ENCODE results near the gene ADCY7.

The ADCY7 gene

DNA sequence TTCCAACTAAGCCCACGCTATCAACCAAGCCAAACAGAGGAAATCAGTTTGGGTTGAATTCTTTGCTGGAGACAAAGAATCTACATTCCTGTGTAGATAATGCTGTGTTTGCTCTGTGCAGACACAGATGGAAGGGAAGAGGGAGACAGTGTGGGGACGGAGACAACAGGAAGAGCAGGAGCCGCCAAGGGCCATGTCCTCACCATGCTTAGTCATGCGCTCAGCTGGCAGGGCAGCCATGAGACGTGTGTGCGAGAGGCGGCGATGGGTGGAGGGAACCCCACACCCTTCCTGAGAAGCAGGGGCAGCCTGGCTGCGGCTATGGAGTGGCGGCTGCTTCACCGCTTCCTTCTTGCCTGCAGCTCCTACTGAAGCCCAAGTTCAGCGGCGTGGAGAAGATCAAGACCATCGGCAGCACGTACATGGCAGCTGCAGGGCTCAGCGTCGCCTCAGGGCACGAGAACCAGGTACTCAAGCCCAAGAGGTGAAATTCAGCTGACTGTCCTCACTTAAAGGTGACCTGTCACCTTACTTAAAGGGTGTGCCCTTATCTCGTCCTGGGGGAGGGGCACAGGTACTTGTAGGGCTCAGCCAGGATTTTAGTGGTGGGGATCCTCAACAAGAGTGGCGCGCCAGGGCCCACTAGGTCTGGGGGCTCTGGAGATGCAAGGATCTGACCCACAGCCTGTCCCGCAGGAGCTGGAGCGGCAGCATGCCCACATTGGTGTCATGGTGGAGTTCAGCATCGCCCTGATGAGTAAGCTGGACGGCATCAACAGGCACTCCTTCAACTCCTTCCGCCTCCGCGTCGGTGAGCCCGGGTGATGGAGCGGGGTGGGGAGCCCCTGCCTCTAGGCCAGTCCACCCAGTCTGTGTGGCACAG is 47.5 kb downstream of the ADCY7 start:
- DNase-seq (ENCODE audit: low read depth): no peak

DNA sequence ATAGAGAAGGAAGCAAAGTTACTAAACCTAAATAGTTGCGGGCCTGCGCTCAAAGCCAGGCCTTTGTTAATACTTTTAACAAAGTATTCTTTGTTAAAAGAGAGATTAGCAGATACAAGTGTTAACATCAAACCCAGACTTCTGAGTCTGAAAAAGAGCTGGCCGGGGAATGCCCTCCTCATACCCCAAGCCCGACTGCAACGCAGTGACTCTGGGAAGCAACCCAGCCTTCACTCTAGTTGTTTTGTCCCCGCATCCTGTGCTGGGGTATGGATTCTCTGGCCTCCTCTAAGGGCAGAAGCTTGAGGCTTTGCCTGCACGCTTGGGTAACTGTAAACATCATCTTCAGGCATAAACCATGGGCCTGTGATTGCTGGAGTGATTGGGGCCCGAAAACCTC is 48.3 kb downstream of the ADCY7 start:
- DNase-seq (ENCODE audit: low read depth): no peak

DNA sequence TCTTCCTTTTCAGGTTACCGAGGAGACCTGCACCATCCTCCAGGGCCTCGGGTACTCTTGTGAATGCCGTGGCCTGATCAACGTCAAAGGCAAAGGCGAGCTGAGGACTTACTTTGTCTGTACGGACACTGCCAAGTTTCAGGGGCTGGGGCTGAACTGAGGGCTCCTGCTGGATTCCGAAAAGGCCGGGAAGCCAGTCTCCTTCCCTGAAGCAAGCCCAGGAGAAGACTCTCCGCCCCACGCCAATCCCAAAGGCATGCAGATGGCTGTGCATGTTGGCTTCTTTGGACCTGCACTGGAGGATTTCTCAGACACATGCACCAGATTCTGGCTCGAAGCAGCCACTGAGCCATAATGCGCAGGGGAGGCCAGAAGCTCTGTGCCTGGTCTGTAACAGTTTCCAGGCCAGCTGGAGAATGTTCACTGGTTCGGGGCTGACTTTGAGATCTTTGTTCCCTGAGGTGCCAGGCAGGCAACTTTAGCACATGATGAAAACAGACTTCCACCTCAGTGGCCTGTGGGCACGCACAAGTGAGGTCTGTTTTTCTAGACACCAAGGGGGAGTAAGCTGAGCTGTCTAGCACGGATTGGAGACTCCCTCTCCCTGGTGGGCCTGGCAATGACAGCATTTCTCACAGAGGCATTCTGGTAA is 49.1 kb downstream of the ADCY7 start:
- DNase-seq (ENCODE audit: low read depth): no peak

DNA sequence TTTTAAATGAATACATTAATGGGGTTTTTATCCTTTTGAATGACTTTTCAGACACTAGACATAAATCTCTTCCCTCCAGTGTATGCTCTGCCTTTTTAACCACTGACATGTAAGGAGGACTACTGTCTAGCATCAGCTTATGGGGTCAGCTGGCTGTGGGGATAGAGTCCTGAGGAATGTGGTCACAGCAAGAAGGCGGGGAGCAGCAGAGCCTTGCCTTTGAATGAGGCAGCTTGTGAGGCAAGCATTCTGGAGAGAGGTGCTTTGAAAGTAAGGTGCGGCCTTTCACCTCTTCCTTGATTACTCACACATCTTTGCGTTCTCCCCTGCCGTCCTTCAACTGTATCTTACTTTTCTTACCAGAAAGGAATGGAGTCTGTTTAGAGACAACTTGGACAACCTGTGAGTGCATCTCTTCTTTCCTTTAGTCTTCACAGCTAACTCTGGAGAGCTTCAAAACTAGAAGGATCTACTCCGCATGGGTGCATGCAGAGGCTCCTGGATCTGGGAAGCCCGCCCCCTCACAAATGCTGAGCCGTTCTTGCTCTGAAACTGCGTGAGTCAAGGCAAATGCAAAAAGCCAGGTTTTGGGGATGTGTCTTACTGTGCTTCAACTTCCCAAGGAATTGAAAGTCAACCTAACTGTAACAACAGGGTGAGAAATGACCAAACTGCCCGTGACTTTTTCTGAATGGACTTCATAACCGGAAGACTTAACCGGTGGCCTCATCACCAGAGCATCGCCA is 49.9 kb downstream of the ADCY7 start:
- DNase-seq (ENCODE audit: low read depth): no peak

DNA sequence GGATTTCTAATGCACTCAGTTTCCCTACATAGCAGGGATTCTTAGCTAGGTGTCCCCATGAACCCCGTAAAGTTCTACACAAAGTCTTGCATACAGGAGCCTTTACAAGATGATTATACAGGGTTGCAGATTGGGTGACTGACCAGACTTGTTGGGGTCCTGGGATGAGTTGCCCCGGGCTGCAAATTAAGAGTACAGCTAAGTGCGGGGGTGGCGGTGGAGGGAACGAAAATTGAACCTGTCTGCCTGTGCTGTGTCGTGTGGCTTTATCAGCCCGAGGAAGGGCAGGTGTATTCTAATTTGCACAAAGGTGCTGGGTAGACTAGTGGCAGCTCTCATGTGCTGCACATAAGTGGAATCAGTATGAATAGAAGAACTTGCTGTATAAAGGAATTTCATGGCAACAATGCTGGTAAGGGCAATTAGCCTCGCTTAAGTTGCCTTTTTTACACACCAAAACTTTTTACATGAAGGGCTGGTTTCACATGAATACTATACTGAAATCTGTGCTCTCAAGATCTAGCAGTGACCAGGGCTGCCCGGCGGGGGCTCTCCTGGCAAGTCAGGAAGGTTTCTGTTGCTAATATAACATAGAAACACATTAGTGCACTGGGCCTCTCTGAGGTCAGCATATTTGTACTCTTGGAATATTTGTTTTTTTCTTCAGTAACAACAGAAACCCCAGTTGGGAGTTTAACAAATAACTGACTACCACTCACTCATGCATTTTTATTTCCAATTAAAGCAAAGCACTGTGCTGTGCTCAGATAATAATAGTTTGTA is 50.7 kb downstream of the ADCY7 start:
- no peak for DNase-seq (ENCODE audit: low read depth)

DNA sequence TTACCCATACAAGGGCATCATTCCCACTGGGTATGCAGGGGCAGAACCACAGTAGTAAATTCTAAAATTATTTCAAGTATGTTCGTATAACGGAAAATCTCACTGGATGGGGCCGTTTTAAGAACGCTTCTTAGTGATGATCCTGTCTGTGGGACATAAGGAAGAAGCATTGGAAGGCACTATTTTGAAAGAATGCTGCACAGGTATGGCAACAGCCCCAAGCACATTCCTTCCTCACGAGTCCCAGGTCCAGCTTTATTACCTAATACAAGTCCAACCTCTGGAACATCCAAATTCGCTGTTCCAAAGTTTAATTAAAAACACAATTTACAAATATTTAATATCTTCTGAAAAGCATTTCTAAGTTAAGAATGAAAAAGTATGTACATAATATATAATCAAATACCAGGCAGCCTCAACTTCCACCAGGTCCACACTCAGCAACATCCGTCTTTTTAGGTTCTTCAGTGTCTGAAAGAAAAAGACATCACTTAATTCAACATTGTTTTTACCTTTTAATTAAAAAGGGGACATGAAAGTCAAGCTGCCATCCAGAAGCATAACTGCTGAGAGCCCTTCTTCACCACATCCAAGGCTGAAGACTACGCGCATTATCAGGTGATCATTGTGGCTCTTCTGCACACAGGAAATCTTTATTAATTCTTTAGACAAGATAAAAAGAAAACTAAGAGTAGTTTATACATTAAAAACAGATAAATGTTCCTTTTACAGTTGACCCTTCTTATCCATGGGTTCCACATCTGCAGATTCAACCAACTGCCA is 52.6 kb downstream of the ADCY7 start:
- no peak for DNase-seq (ENCODE audit: low read depth)

DNA sequence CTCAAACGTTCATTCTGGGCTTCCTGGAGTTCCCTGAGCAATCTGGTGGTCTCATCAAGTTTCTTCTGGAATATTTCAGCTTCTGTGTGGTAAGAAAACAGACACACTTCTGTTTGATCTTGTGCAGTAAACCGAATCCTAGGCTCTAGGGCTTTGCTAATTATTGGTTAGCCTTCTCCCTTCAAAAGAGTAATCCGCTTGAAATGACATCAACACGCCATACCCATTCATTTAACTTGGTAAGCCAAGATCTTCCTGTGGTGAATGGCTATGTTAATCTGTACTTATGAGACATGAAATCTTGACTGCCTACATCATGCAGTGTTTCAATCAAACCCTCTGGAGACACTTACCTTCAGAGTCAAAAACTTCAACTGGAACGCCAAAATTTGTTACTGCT is 54.0 kb downstream of the ADCY7 start:
- no peak for DNase-seq (ENCODE audit: low read depth)

DNA sequence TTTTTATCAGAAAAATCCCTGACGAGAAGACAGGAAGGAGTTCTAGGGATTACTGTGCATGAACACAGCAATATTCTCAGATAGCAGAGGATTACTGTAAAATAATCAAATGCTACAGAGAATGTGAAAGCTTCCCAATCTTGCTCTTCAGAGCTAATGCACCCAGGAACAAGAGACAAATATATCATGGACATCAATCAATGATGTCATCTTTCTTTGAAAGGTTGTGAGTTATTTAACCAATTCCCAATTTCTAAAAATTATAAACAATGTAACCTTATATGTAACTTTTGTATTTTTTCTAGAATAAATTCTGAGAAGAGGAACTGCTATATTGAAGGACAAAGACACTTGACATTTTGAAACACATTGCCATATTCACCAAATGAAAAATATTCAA is 56.0 kb downstream of the ADCY7 start:
- DNase-seq (ENCODE audit: low read depth): no peak

DNA sequence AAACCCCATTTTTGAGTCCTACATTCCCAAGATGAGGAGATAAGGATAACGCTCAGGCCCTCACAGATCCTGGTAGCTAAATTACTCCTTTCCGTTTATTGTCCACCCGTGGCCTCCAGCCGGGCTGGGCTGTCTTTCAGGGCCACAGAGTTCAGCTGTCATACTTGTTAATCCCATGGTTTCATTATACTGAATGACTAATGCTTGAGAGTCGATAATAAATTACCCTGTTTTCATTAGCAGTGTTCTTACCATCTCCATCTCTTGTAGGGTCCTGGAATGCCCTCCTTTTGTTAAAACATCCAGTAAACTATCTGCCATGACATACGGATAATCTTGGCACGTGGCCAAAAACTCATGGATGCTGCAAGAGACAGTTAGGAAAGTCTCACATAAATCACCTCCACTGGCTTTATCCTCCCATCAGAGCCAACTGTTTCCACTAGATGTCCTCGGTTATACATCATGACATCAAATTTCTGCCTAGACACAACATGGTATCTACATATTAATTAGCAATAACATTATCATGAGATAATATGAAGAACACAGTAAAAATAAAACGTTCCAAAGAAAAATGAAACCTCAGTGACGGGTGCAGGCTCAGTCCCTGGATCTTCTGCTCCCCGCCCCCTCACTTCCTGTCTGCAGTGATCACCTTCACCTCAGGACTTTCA is 57.1 kb downstream of the ADCY7 start:
- no peak for DNase-seq (ENCODE audit: low read depth)

DNA sequence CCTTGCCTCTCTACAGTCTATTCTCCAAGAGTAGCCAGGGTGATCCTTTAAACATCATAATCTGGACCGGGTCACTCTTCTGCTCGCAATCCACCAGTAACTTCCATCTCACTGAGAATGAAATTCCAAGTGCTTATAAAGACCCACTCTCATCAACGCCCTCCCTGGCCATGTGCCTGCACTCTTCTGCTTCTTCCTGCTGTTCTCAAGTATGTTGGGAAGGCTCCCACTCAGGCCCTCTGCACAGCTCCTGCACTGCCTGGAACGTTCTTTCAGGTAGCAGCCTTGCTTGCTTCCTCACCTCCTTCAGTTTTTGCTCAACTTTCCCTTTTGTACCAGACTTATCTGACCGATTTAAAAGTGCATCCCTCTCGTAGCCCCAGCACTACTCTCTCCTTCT is 58.0 kb downstream of the ADCY7 start:
- no peak for DNase-seq (ENCODE audit: low read depth)

DNA sequence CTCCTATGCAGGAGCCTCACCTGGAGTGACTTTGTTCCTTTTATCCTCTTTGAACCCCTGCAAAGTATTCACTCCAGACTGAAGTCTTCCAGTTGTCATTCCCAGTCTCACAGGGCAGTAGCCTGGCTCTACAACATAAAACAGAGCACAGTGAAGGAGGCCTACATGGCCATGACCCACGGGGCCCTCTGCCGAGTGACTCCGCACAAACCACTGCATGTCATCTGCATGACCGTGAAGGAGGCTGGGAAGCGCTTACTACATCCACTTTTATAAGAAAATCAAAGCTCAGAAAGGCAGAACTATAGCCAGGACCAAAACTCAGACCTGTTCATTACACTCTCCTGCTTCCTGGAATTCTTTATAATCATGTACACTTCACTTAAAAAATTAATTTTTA is 59.9 kb downstream of the ADCY7 start:
- no peak for DNase-seq (ENCODE audit: low read depth)

DNA sequence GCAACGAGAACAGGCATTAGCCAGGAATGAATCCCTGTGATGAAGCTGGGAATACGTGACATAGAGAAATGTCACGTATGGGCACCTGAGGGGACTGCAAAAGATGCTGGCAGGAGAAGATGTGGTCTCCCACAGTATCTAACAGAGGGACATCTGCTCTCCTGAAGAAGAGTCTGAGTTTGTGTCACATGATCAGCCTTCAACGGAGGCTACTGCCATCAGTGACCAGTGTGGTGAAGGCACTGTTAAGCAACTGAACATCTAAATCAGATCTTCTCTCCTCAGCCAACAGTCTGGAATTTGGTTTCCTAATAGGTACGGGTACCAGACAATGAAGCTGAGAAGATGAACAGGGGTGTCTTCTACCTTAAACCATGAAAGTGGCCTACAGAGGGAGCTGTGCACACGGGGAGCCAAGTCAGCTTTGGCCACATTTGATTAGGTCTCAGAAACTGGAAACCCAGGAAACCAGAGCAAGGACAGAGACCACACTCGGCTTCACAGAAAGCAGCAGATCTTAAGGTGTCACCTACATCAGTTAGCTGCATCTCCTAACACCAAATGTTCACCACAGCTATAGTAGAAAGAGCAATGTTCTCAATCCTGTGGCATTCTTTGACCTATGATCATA is 60.6 kb downstream of the ADCY7 start:
- no peak for DNase-seq (ENCODE audit: low read depth)

DNA sequence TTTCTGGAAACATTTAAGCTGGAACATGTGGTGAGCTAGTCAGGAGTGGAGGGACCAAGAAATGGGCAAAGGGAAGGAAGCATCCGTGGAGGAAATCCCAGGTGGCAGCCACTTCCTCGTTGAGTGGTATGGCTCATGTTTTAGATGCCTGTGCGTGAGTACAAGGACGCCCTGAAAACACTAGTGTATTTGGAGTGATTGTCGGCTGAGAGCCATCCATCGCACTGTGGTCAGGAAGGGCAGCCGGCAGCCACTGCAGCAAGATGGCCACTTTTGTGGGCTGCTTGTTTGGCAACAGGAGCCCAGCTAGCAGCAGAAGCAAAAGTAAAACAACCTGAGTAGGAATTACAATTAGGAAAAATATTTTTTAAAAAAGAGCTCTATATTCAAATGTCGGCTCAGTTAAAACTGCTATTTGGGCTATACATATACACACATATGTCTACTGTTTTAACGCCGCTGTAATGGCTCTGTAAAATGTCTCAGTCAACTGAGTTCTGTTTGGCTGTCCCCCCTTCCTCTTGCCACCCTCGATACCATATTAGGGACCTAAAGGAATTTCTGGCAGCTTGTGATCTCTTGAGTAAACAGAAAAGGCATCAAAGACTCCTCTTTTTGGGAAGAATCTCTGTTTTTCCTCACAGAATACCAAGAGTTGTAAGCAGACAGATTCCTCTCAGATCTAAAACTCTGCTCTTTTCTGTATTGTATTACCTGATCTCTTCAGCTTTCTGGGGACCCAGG is 63.3 kb downstream of the ADCY7 start:
- no peak for DNase-seq (ENCODE audit: low read depth)

DNA sequence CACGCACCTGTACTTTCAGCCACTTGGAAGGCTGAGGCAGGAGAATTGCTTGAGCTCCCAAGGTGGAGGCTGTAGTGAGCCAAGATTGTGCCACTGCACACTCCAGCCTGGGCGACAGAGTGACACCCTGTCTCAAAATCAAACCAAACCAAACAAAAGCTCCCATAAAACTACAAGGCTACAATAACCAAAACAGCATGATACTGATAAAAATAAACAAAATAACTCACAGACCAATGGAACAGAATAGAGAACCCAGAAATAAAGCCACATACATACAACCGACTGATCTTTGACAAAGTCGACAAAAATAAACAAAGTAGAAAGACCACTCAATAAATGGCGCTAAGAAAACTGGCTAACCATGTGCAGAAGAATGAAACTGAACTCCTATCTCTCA is 65.2 kb downstream of the ADCY7 start:
- no peak for DNase-seq (ENCODE audit: low read depth)

DNA sequence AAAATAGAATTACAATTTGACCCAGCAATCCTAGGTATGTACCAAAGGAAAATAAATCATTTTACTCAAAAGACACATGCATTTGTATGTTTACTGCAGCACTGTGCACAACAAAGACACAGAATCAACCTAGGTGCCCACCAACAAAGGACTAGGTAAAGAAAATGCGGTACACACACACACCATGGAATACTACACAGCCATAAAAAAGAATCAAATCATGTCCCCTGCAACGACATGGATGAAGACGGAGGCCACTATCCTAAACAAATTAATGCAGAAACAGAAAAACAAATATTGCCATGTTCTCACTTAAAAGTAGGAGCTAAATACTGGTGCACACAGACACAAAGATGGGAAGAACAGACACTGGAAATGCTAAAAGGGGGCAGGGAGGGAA is 66.2 kb downstream of the ADCY7 start:
- DNase-seq (ENCODE audit: low read depth): no peak

DNA sequence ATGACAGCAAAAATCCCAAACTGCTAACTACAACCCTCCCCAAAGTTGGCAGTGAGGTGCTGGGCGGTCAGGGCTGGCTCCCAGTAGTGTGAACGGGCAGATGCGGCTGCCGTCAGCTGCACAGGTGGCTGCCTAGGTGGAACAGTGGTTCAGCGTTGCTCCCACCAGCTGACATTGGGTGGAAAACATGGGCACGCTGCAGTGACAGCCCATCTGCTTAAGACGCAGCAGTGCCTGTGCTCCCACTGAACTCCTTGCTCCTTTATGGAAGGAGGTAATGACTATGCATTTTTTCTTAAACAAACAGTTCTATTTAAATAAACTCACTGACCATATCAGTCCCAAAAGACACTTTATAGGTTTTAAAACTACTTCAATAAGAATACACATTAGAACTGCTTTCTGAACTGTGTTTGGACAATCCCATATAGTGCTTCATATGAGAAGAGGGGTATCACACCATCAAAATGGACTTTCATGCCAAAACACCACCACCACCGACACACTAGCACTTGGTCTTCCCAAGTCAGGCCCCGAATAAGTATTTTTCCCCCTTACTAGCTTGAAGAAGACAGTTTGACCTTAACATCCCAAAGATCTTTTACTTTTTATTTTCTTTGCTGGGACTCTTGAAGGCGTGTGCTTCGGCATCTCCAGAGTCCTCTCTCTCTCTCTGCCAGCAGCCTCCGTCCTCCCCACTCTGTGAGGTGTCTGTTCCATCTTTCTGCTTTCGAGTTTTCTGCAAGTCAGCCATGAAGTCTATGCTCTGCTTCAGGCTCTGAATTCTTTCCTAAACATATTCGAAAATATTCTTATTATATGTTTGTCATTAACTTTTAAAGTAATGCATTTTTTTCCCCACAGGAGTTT is 68.0 kb downstream of the ADCY7 start:
- no peak for DNase-seq (ENCODE audit: low read depth)

DNA sequence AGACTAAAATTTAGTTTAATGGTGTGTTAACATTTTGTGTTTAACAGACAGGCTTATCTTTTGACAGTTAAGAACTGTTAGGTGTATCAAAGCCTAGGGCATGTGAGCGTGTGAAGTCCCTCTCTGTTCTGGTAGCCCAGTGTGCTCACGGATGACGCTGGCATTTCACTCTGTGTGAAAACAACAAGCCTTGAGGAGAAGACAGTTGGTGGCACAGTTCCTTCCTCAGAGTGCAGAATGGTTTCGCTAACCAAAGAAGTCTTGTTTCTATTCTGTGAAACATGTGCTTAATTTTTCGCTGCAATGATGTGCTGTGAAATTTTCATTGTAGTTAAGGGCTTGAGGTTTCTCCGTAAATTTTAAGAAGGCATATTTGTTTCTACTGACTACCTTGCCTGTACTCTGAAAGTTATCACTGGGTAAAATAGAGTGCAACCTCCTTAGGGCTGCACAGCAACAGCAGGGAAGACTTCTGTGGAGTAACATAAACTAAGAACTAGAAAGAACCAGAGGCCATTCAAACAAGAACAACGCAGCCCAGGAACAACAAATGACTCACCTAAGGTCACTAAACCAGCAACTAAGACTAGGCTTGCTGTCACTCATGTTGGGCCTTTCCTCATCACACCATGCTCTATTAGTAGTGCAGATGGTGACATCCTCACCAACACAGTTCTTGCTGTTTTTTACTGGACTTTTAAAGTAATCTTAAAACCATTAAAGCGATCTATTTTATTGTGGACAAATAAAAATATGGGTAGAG is 69.0 kb downstream of the ADCY7 start:
- no peak for DNase-seq (ENCODE audit: low read depth)

DNA sequence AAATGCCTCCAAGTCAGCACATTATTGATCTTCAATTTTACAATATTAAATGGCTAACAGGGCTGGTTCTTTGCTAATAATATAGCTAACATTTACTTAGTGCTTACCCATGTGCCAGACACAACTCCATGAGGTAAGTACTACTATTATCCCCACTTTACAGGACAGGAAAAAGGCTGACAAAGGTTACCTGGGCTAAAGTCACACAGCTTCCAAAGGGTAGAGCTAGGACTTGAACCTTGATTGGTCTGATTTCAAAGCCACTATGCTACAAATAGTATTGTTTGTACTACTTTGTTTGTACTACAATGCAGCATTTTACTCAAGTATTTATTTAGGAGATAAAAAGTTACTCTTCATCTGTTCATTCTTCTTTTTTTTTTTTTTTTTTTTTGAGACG is 70.5 kb downstream of the ADCY7 start:
- DNase-seq (ENCODE audit: low read depth): no peak

All from stimulated activated CD8-positive, alpha-beta memory T cell treated with anti-CD3 and anti-CD28 coated beads, Interleukin-15, amount 100 ng/mL, for 24 hours (primary cell).